Measurements from ENCODE around the gene BTBD3. TPM values are rescaled to one million over a fixed set of nuclear protein-coding genes. Genes with fewer than 3 reads are reported as not detected.

The BTBD3 gene
- total RNA-seq, 2 donors from 2014 or later = 20.8 to 21.2 TPM

- H3K27ac ChIP-seq = no peak overlapping the region
- H3K9me3 ChIP-seq = no peaks in the 10 kb centered on the region
- H3K36me3 ChIP-seq = peaks cover 20% of the 10 kb centered on the region
- no peak overlapping the region for H3K4me3 ChIP-seq
- peaks cover 0 to 11% of the 10 kb centered on the region in 2 donors for H3K4me1 ChIP-seq
- no peak for DNase-seq (ENCODE audit: low spot score)
- H3K27me3 ChIP-seq = no peaks in the 10 kb centered on the region
- no peak for TF ChIP-seq CTCF (IDR thresholded peaks at IDR 0.05)
These were observed 8.8 kb downstream of the BTBD3 start for GRCh38 chr20:11926292-11926998.

- no peaks in the 10 kb centered on the region for H3K27me3 ChIP-seq
- no peak for TF ChIP-seq CTCF (IDR thresholded peaks at IDR 0.05)
These were observed 12.3 kb downstream of the BTBD3 start for GRCh38 chr20:11929947-11930346.

GRCh38 chr20:11935212-11936154 lies 17.8 kb downstream of the BTBD3 start:
- Histone ChIP-seq H3K9me3 (no peaks in the 10 kb centered on the region), H3K27ac (no peak overlapping the region), H3K4me1 (no peaks in the 10 kb centered on the region), H3K4me3 (no peak overlapping the region), H3K27me3 (no peaks in the 10 kb centered on the region), H3K36me3 (no peaks in the 10 kb centered on the region)
- no peak for DNase-seq (ENCODE audit: low spot score)
- TF ChIP-seq CTCF (IDR thresholded peaks at IDR 0.05) = no peak

More at GRCh38 chr20:11929947-11930346, 12.3 kb downstream of the BTBD3 start:
- Histone ChIP-seq H3K4me3 (no peak overlapping the region), H3K4me1 (no peaks in the 10 kb centered on the region), H3K9me3 (no peaks in the 10 kb centered on the region), H3K36me3 (peaks cover 3% of the 10 kb centered on the region), H3K27ac (no peak overlapping the region)
- DNase-seq (ENCODE audit: low spot score) = no peak

GRCh38 chr20:11936157-11936556 lies 18.5 kb downstream of the BTBD3 start:
- Histone ChIP-seq H3K4me3 (no peak overlapping the region), H3K36me3 (no peaks in the 10 kb centered on the region), H3K4me1 (no peaks in the 10 kb centered on the region), H3K9me3 (no peaks in the 10 kb centered on the region), H3K27me3 (no peaks in the 10 kb centered on the region), H3K27ac (no peak overlapping the region)
- TF ChIP-seq CTCF (IDR thresholded peaks at IDR 0.05) = no peak
- DNase-seq (ENCODE audit: low spot score) = no peak

- Histone ChIP-seq H3K4me3 (no peak overlapping the region), H3K4me1 (no peaks in the 10 kb centered on the region), H3K36me3 (no peaks in the 10 kb centered on the region), H3K27ac (no peak overlapping the region), H3K9me3 (no peaks in the 10 kb centered on the region), H3K27me3 (no peaks in the 10 kb centered on the region)
- no peak for TF ChIP-seq CTCF (IDR thresholded peaks at IDR 0.05)
- DNase-seq (ENCODE audit: low spot score) = no peak
These were observed 19.5 kb downstream of the BTBD3 start for GRCh38 chr20:11937230-11937629.
